PC-9 (cell line): Measurements from ENCODE around the gene INTS12. TPM values are rescaled to one million over a fixed set of nuclear protein-coding genes. Genes with fewer than 3 reads are reported as not detected.

Experiments
- BruUV-seq: library from RNA; stranded (reverse); fragments of 400-500 nt; replicated peaks from 2 replicates; lab custom pipeline; 2021; lab: Mats Ljungman, UMichigan
- CTCF ChIA-PET: fragments of 300-600 bp; sonication (Branson Sonifier 250); formaldehyde crosslinking; loops from one replicate; lab custom pipeline; 2022; ENCODE audit warnings: antibody characterized with exemption; lab: Charles Lee
- POLR2A ChIA-PET: fragments of 300-600 bp; sonication (Branson Sonifier 250); formaldehyde crosslinking; loops from one replicate; lab custom pipeline; 2022; ENCODE audit warnings: antibody characterized with exemption; ENCODE audit not compliant: unreplicated experiment; lab: Charles Lee
- DNase-seq, 2 experiments: peaks; one replicate each; pipeline versions ENCODE4 v3.0.0 to v3.0.0-alpha.2; 2015 to 2022; ENCODE audit warnings: mixed read lengths in 1 of 2
- H2AFZ ChIP-seq: fragments of 200-600 bp; sonication (generic); 2 replicates; pipeline ENCODE4 v1.8.1; 2017; ENCODE audit warnings: antibody characterized with exemption
- H3F3A ChIP-seq: fragments of 200-600 bp; sonication (generic); 2 replicates; pipeline ENCODE4 v1.8.1; 2017; ENCODE audit warnings: antibody characterized with exemption, mild to moderate bottlenecking, low read depth; ENCODE audit not compliant: insufficient read depth
- H3K27ac ChIP-seq: fragments of 200-600 bp; sonication (generic); 2 replicates; pipeline ENCODE4 v1.6.1; 2016; ENCODE audit warnings: mixed run types
- H3K27me3 ChIP-seq: fragments of 200-600 bp; sonication (generic); 2 replicates; pipeline ENCODE4 v1.6.1; 2016; ENCODE audit warnings: low read depth, mixed run types; ENCODE audit not compliant: insufficient read depth
- H3K36me3 ChIP-seq: fragments of 200-600 bp; sonication (generic); 2 replicates; pipeline ENCODE4 v1.6.1; 2016; ENCODE audit warnings: low read depth, mixed run types
- H3K4me1 ChIP-seq: fragments of 200-600 bp; sonication (generic); replicated peaks from 2 replicates; pipeline ENCODE4 v1.6.1; 2016; ENCODE audit warnings: mixed run types; ENCODE audit not compliant: insufficient read depth
- H3K4me2 ChIP-seq: fragments of 200-600 bp; sonication (generic); 2 replicates; pipeline ENCODE4 v1.6.1; 2017; ENCODE audit warnings: mixed run types
- H3K4me3 ChIP-seq: fragments of 200-600 bp; sonication (generic); 2 replicates; pipeline ENCODE4 v1.6.1; 2016; ENCODE audit warnings: mixed run types
- H3K79me2 ChIP-seq: fragments of 200-600 bp; sonication (generic); 2 replicates; pipeline ENCODE4 v1.6.1; 2017; ENCODE audit warnings: low read depth, mixed run types
- H3K9me2 ChIP-seq: fragments of 200-600 bp; sonication (generic); 2 replicates; pipeline ENCODE4 v1.8.1; 2017; ENCODE audit warnings: mild to moderate bottlenecking; ENCODE audit not compliant: insufficient read depth
- H3K9me3 ChIP-seq: fragments of 200-600 bp; sonication (generic); 2 replicates; pipeline ENCODE4 v1.8.1; 2016; ENCODE audit warnings: low read depth; ENCODE audit not compliant: insufficient read depth
- H4K20me1 ChIP-seq: fragments of 200-600 bp; sonication (generic); 2 replicates; pipeline ENCODE4 v1.8.1; 2017; ENCODE audit not compliant: insufficient read depth
- EZH2 ChIP-seq: fragments of 200-600 bp; sonication (generic); IDR thresholded peaks from 2 replicates; pipeline ENCODE4 v1.8.0; 2017; ENCODE audit warnings: antibody characterized with exemption, low read depth
- intact Hi-C: fragments of 100-400 bp; cut with micrococcal nuclease; formaldehyde crosslinking; loops from one replicate; pipeline ENCODE4 v1.10.0; 2022; ENCODE audit not compliant: unreplicated experiment
- total RNA-seq: library from RNA; stranded (reverse); gene quantifications from 2 replicates; pipeline ENCODE4 v1.2.3, GENCODE V29; 2021
- TF ChIP-seq, protein P1 (sequence below): fragments of 200-600 bp; sonication (generic); conservative IDR thresholded peaks from 2 replicates; pipeline ENCODE4 v1.6.1; 2017; ENCODE audit warnings: mixed run types, antibody characterized with exemption, mild to moderate bottlenecking, moderate library complexity

The INTS12 gene
- total RNA-seq, 1 experiment from 2014 or later, result 10.3 TPM

DNA sequence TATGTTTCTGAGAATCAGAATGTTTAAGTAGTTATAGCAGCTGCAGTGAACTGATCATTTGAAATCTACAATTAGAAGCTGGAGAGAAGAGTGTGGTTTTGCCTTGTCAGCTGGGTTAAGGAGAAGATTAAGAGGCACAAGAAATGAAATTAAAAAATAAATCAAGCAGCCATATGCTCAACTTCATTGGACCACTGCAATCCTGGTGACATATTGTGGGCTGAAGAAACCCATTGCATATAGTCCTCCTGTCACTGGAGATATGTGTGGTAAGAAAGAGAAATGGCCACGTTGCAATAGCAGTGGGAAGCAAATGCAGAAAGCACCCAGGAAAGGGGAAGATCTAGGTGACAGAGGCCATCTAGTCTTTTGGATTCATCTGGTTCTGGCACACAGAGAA is 63.0 kb downstream of the INTS12 start:
- Histone ChIP-seq H2AFZ (no peak overlapping the region), H3K36me3 (no peaks in the 10 kb centered on the region), H3K9me3 (no peaks in the 10 kb centered on the region), H3K27ac (no peak overlapping the region), H3F3A (no peaks in the 10 kb centered on the region), H3K79me2 (no peaks in the 10 kb centered on the region), H3K4me1 (no peaks in the 10 kb centered on the region), H3K9me2 (peaks cover 4% of the 10 kb centered on the region; the same call in 1 of the 2 replicates), H4K20me1 (no peaks in the 10 kb centered on the region), H3K4me3 (no peak overlapping the region), H3K4me2 (no peak overlapping the region), H3K27me3 (no peaks in the 10 kb centered on the region)
- CTCF ChIA-PET, result no interaction called here
- no peak for DNase-seq
- no TSS peak for BruUV-seq
- POLR2A ChIA-PET, result no interaction called here
- no peak for TF ChIP-seq EZH2
- TF ChIP-seq, protein P1, sequence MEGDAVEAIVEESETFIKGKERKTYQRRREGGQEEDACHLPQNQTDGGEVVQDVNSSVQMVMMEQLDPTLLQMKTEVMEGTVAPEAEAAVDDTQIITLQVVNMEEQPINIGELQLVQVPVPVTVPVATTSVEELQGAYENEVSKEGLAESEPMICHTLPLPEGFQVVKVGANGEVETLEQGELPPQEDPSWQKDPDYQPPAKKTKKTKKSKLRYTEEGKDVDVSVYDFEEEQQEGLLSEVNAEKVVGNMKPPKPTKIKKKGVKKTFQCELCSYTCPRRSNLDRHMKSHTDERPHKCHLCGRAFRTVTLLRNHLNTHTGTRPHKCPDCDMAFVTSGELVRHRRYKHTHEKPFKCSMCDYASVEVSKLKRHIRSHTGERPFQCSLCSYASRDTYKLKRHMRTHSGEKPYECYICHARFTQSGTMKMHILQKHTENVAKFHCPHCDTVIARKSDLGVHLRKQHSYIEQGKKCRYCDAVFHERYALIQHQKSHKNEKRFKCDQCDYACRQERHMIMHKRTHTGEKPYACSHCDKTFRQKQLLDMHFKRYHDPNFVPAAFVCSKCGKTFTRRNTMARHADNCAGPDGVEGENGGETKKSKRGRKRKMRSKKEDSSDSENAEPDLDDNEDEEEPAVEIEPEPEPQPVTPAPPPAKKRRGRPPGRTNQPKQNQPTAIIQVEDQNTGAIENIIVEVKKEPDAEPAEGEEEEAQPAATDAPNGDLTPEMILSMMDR, result no peak
- intact Hi-C loops, result no loop called here

DNA sequence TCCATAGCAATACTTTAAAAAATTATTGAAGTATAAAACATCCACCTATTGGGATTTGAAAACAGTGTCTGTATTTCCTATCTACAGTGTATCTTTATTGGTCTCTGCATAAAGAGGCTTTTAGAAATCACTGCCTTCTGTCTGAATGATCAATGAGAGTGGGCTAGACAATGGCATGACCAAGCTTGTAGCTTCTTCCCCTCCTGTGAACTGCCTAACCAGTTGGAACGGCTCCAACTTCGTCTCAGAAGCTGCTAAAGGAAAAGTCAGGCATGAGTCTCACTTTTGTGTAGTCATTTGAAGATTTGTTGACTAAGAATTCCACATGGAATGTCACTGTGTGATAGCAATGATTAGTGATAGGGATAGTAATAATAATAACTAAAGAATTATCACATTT is 64.2 kb downstream of the INTS12 start:
- CTCF ChIA-PET, result no interaction called here

DNA sequence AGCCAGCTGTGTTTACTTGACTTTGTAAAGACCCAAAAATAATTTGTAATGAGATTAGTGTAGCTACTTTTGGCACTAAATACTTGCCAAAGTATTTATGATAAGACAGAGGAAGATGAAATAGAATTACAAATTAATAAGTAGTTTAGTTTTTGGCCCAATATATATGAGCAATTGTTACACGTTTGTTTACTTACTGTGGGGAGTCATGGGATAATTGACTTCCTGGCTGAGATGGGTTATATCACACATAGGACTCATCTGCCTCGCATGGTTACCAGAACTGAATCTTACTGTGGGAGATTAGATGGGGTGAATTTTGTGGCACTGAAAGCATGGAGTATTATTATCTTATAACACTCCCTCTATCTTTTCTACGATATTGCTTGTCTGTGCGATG is 66.6 kb downstream of the INTS12 start:
- H3K4me3 ChIP-seq, result no peak overlapping the region
- no peak for DNase-seq
- no peak for TF ChIP-seq EZH2
- TF ChIP-seq, protein P1, result no peak
- no peaks in the 10 kb centered on the region for H3K27me3 ChIP-seq
- H3K27ac ChIP-seq, result no peak overlapping the region
- H3K36me3 ChIP-seq, result no peaks in the 10 kb centered on the region
- H3K4me1 ChIP-seq, result no peaks in the 10 kb centered on the region
- POLR2A ChIA-PET, result no interaction called here
- no TSS peak for BruUV-seq
- no peaks in the 10 kb centered on the region for H3F3A ChIP-seq
- no peaks in the 10 kb centered on the region for H3K79me2 ChIP-seq
- CTCF ChIA-PET, result no interaction called here
- intact Hi-C loops, result no loop called here
- H4K20me1 ChIP-seq, result no peaks in the 10 kb centered on the region
- no peaks in the 10 kb centered on the region for H3K9me3 ChIP-seq
- H2AFZ ChIP-seq, result no peak overlapping the region
- no peak overlapping the region for H3K4me2 ChIP-seq
- peaks cover 4% of the 10 kb centered on the region; the same call in 1 of the 2 replicates for H3K9me2 ChIP-seq

More for the DNA sequence above, 64.2 kb downstream of the INTS12 start:
- Histone ChIP-seq H3K4me2 (no peak overlapping the region), H3K27me3 (no peaks in the 10 kb centered on the region), H4K20me1 (no peaks in the 10 kb centered on the region), H3K9me2 (peaks cover 4% of the 10 kb centered on the region; the same call in 1 of the 2 replicates), H3K9me3 (no peaks in the 10 kb centered on the region), H3K79me2 (no peaks in the 10 kb centered on the region), H3K36me3 (no peaks in the 10 kb centered on the region), H2AFZ (no peak overlapping the region), H3K4me1 (no peaks in the 10 kb centered on the region), H3K27ac (no peak overlapping the region), H3K4me3 (no peak overlapping the region), H3F3A (no peaks in the 10 kb centered on the region)
- TF ChIP-seq, protein P1, result no peak
- TF ChIP-seq EZH2, result no peak
- no peak for DNase-seq
- intact Hi-C loops, result no loop called here
- BruUV-seq, result no TSS peak
- POLR2A ChIA-PET, result no interaction called here
